ENCODE measurements around the gene ABHD17C.

Gene ABHD17C

DNA sequence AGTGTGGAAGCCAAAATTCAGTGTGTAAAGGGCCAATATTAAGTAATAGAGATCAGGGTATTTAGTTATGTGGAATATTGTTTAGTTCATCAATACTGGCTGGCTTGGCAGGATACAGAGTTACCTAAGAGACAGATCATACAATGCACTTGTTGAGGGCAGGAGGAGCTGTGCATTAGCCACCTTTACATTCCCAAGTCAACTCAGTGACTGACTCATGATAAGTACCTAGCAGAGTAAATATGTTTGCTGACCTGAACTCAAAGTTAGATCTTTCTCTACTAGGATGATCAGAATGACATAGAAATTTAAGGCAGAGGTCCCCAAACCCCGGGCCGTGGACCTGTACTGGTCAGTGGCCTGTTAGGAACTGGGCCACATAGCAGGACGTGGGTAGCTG, 3.5 kb upstream of the ABHD17C start:
- no peak overlapping the region for H3K4me2 ChIP-seq (ENCODE audit: low read depth, low read length, poor library complexity, severe bottlenecking)
- H3K36me3 ChIP-seq (ENCODE audit: low read length) = no peaks in the 10 kb centered on the region
- H4K20me1 ChIP-seq (ENCODE audit: low read depth, low read length) = no peaks in the 10 kb centered on the region
- no peak overlapping the region for H3K27ac ChIP-seq (ENCODE audit: low read depth, low read length)
- no peak overlapping the region for H2AFZ ChIP-seq (ENCODE audit: low read depth, low read length, severe bottlenecking)
- H3F3A ChIP-seq (ENCODE audit: insufficient read depth) = peaks cover 11% of the 10 kb centered on the region; the same call in 1 of the 2 replicates
- no peaks in the 10 kb centered on the region for H3K79me2 ChIP-seq (ENCODE audit: insufficient read depth, low read length)
- TF ChIP-seq, protein P1, sequence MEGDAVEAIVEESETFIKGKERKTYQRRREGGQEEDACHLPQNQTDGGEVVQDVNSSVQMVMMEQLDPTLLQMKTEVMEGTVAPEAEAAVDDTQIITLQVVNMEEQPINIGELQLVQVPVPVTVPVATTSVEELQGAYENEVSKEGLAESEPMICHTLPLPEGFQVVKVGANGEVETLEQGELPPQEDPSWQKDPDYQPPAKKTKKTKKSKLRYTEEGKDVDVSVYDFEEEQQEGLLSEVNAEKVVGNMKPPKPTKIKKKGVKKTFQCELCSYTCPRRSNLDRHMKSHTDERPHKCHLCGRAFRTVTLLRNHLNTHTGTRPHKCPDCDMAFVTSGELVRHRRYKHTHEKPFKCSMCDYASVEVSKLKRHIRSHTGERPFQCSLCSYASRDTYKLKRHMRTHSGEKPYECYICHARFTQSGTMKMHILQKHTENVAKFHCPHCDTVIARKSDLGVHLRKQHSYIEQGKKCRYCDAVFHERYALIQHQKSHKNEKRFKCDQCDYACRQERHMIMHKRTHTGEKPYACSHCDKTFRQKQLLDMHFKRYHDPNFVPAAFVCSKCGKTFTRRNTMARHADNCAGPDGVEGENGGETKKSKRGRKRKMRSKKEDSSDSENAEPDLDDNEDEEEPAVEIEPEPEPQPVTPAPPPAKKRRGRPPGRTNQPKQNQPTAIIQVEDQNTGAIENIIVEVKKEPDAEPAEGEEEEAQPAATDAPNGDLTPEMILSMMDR (IDR thresholded peaks at IDR 0.05; ENCODE audit: insufficient read depth, low read length, poor library complexity, severe bottlenecking) = no peak
- TF ChIP-seq EZH2phosphoT487 (conservative IDR thresholded peaks at IDR 0.05; ENCODE audit: low read length) = no peak
- no peaks in the 10 kb centered on the region for H3K27me3 ChIP-seq (ENCODE audit: low read length)
- no peak overlapping the region for H3K4me3 ChIP-seq (ENCODE audit: insufficient read depth, low read length, poor library complexity, severe bottlenecking)
- H3K9me2 ChIP-seq (replicated peaks; ENCODE audit: insufficient read depth, low read length) = no peaks in the 10 kb centered on the region
- H3K9ac ChIP-seq (ENCODE audit: low read length) = no peak overlapping the region
- no peaks in the 10 kb centered on the region for H3K9me3 ChIP-seq (ENCODE audit: insufficient read depth, low read length)

DNA sequence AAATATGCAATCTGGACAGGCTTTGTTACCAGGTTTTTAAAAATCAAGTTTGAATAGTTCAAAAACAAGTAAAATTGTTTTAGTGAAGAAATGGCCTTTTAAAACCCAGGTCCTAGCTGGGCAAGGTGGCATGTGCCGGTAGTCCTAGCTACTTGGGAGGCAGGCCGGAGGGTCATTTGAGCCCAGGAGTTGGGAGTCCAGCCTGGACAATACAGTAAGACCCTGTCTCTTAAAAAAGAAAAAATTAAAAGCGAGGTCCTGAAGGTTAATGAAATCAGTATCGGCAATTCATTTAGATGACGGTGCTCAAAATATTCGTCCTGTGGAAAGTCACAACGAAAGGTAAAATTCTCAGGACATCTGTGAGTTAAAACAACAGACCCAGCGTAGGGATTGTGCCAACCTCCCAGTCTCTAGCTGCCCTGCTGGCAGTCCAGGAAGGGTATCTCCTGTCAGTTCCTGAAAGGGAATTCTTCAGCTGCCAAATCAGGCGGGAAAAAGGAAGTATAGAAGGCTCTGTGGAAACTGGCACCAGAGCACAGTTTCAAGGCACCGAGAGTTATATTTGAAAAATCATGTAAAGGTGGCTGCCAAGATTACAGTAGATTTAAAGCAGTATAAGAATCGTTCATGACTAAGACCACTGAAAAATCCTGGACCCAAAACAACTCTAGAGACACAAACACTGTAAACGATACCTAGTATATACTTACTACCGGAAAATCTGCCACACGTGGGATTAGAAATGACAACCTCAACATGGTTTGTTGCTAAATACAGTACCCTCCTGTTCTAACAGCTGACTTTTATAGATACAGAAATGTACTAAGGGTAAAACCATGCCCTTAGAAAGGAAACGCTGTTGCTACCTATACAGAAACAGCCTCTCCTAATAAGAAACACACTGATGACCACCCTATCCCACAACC, 1.2 kb upstream of the ABHD17C start:
- H3K27ac ChIP-seq (ENCODE audit: low read depth, low read length) = no peak overlapping the region
- TF ChIP-seq, protein P1 (IDR thresholded peaks at IDR 0.05; ENCODE audit: insufficient read depth, low read length, poor library complexity, severe bottlenecking) = no peak
- no peak for TF ChIP-seq EZH2phosphoT487 (conservative IDR thresholded peaks at IDR 0.05; ENCODE audit: low read length)

GRCh38 chr15:80694611-80695098, 455 bp upstream of the ABHD17C start:
- Histone ChIP-seq H3K27ac (ENCODE audit: low read depth, low read length) (no peak overlapping the region), H3K9me2 (replicated peaks; ENCODE audit: insufficient read depth, low read length) (no peaks in the 10 kb centered on the region), H4K20me1 (ENCODE audit: low read depth, low read length) (no peaks in the 10 kb centered on the region), H3K9me3 (ENCODE audit: insufficient read depth, low read length) (no peaks in the 10 kb centered on the region), H2AFZ (ENCODE audit: low read depth, low read length, severe bottlenecking) (peak overlapping the region; percentile 100), H3K36me3 (ENCODE audit: low read length) (no peaks in the 10 kb centered on the region), H3K9ac (ENCODE audit: low read length) (peak overlapping the region; percentile 67), H3K4me3 (ENCODE audit: insufficient read depth, low read length, poor library complexity, severe bottlenecking) (peak overlapping the region; percentile 58), H3K27me3 (ENCODE audit: low read length) (no peaks in the 10 kb centered on the region), H3K79me2 (ENCODE audit: insufficient read depth, low read length) (no peaks in the 10 kb centered on the region), H3F3A (ENCODE audit: insufficient read depth) (peaks cover 11% of the 10 kb centered on the region; the same call in 1 of the 2 replicates), H3K4me2 (ENCODE audit: low read depth, low read length, poor library complexity, severe bottlenecking) (peak overlapping the region; percentile 92)
- TF ChIP-seq, protein P1 (IDR thresholded peaks at IDR 0.05; ENCODE audit: insufficient read depth, low read length, poor library complexity, severe bottlenecking) = no peak
- no peak for TF ChIP-seq EZH2phosphoT487 (conservative IDR thresholded peaks at IDR 0.05; ENCODE audit: low read length)

More for the DNA sequence above, 1.2 kb upstream of the ABHD17C start:
- H3K4me2 ChIP-seq (ENCODE audit: low read depth, low read length, poor library complexity, severe bottlenecking) = peak overlapping the region; percentile 92
- no peaks in the 10 kb centered on the region for H4K20me1 ChIP-seq (ENCODE audit: low read depth, low read length)
- no peaks in the 10 kb centered on the region for H3K9me3 ChIP-seq (ENCODE audit: insufficient read depth, low read length)
- H3K9ac ChIP-seq (ENCODE audit: low read length) = peak overlapping the region; percentile 67
- H2AFZ ChIP-seq (ENCODE audit: low read depth, low read length, severe bottlenecking) = peak overlapping the region; percentile 100
- peaks cover 11% of the 10 kb centered on the region; the same call in 1 of the 2 replicates for H3F3A ChIP-seq (ENCODE audit: insufficient read depth)
- no peaks in the 10 kb centered on the region for H3K9me2 ChIP-seq (replicated peaks; ENCODE audit: insufficient read depth, low read length)
- no peaks in the 10 kb centered on the region for H3K27me3 ChIP-seq (ENCODE audit: low read length)
- no peaks in the 10 kb centered on the region for H3K36me3 ChIP-seq (ENCODE audit: low read length)
- peak overlapping the region; percentile 58 for H3K4me3 ChIP-seq (ENCODE audit: insufficient read depth, low read length, poor library complexity, severe bottlenecking)
- H3K79me2 ChIP-seq (ENCODE audit: insufficient read depth, low read length) = no peaks in the 10 kb centered on the region

Data from SU-DHL-6 (cell line).